HL-60 (cell line): ENCODE results near the gene IKBKE.

Experiments used
- DNase-seq, 2 experiments: peaks; one replicate each; pipeline ENCODE4 v3.0.0-alpha.2; 2010 to 2020; ENCODE audit warnings: low read depth in 1 of 2, low spot score in 1 of 2
- H3K27ac ChIP-seq: fragments of 250-450 bp; sonication (Bioruptor Pico); replicated peaks from 2 replicates; pipeline ENCODE4 v1.5.1; 2020; ENCODE audit warnings: mild to moderate bottlenecking, moderate library complexity
- H3K27me3 ChIP-seq: fragments of 250-450 bp; sonication (Bioruptor Pico); 2 replicates; pipeline ENCODE4 v1.5.1; 2021; ENCODE audit warnings: mild to moderate bottlenecking, moderate library complexity; ENCODE audit not compliant: insufficient read depth, poor library complexity, severe bottlenecking
- H3K4me3 ChIP-seq: replicated peaks from 2 replicates; pipeline ENCODE4 v1.5.1; 2011; ENCODE audit warnings: mild to moderate bottlenecking, control low read depth, low read length; ENCODE audit not compliant: insufficient read depth
- GABPA ChIP-seq: IDR thresholded peaks from 2 replicates; pipeline ENCODE4 v1.6.1; 2012; ENCODE audit warnings: low read depth
- POLR2AphosphoS5 ChIP-seq: IDR thresholded peaks from 2 replicates; pipeline ENCODE4 v1.6.1; 2012; ENCODE audit warnings: low read depth
- SPI1 ChIP-seq: IDR thresholded peaks from 2 replicates; pipeline ENCODE4 v1.6.1; 2012; ENCODE audit warnings: low read depth, mild to moderate bottlenecking, borderline replicate concordance
- TF ChIP-seq, protein P1 (sequence below): IDR thresholded peaks from one replicate; pipeline ENCODE4 v1.5.1; 2011; ENCODE audit warnings: low read length, control low read depth, inconsistent platforms; ENCODE audit not compliant: insufficient read depth
- TF ChIP-seq, protein P2 (sequence below): IDR thresholded peaks from 2 replicates; pipeline ENCODE4 v1.6.1; 2012; ENCODE audit warnings: low read depth; ENCODE audit not compliant: insufficient replicate concordance

IKBKE gene

DNA sequence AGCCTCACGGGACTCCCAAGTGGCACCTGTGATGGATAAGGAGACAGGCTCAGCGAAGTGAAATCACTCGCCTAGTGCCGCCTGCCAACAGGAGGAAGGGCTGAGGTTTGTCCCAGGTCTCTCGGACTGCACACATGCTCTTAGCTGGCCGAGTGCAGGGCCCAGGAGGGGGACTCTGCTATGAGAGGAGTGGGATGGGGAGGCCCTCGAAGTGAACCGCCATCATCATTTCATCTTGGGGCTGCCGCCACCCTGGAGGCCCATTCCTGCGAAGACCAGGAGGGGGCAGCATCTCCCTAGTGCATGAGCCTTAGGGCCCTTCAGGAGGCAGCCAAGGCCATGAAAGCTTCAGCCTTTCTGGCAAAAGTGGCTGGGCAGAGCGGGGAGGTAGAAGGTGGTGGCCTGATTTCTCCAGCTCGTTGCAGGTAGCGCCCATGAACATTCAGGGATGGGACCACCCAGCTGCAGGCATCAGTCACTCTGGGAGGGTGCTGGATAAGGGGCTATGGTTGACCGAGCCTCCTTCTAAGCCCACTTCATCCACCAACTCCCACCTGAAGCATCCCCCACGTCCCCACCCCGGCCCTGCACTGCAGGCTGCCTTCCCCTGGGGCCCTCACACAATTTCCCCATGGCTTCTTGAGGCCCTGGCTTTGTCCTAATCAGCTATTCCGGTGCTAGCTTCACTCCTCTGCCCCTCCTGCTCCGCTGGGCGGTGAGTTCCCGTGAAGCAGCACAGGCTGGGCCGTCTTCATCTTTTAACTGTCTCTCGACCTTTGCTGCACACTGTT, 19.9 kb downstream of the IKBKE start:
- DNase-seq = peak in 1 of 2 experiments; percentile 70
- Histone ChIP-seq H3K4me3 (no peak overlapping the region), H3K27ac (no peak overlapping the region), H3K27me3 (no peaks in the 10 kb centered on the region)
- TF ChIP-seq SPI1 = no peak
- TF ChIP-seq, protein P1, sequence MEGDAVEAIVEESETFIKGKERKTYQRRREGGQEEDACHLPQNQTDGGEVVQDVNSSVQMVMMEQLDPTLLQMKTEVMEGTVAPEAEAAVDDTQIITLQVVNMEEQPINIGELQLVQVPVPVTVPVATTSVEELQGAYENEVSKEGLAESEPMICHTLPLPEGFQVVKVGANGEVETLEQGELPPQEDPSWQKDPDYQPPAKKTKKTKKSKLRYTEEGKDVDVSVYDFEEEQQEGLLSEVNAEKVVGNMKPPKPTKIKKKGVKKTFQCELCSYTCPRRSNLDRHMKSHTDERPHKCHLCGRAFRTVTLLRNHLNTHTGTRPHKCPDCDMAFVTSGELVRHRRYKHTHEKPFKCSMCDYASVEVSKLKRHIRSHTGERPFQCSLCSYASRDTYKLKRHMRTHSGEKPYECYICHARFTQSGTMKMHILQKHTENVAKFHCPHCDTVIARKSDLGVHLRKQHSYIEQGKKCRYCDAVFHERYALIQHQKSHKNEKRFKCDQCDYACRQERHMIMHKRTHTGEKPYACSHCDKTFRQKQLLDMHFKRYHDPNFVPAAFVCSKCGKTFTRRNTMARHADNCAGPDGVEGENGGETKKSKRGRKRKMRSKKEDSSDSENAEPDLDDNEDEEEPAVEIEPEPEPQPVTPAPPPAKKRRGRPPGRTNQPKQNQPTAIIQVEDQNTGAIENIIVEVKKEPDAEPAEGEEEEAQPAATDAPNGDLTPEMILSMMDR = peak; percentile 97

DNA sequence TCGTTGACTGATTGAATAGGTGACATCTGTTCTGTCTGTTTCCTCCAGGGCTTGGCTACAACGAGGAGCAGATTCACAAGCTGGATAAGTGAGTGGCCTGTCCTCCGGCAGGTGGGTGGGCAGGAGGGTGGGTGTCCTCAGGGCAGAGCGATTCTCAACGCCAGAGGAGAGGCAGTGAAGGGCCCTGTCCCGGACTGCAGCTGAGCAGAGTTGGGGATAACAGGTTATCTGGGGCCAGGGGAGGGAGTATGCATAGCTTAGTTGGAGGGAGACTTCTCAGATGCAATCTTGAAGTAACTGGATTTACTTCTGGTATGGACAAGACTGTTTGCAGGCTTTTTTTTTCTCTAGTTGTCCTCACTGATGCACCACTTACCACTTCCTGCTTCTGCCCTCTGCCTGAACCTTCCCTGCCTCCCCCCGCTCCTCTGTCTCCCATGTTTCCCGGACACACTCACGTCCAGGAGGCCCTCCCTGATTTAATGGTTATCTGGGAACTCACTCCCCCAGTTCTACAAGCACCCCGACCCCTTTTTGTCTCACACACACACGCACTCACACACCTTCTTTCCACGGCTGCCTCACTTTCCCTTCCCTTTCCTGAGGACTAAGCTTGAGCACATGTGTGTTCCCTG, 20.6 kb downstream of the IKBKE start:
- no peak for DNase-seq
- Histone ChIP-seq H3K27me3 (no peaks in the 10 kb centered on the region), H3K4me3 (no peak overlapping the region), H3K27ac (no peak overlapping the region)
- TF ChIP-seq, protein P1 = no peak
- no peak for TF ChIP-seq POLR2AphosphoS5
- TF ChIP-seq SPI1 = no peak
- TF ChIP-seq, protein P2, sequence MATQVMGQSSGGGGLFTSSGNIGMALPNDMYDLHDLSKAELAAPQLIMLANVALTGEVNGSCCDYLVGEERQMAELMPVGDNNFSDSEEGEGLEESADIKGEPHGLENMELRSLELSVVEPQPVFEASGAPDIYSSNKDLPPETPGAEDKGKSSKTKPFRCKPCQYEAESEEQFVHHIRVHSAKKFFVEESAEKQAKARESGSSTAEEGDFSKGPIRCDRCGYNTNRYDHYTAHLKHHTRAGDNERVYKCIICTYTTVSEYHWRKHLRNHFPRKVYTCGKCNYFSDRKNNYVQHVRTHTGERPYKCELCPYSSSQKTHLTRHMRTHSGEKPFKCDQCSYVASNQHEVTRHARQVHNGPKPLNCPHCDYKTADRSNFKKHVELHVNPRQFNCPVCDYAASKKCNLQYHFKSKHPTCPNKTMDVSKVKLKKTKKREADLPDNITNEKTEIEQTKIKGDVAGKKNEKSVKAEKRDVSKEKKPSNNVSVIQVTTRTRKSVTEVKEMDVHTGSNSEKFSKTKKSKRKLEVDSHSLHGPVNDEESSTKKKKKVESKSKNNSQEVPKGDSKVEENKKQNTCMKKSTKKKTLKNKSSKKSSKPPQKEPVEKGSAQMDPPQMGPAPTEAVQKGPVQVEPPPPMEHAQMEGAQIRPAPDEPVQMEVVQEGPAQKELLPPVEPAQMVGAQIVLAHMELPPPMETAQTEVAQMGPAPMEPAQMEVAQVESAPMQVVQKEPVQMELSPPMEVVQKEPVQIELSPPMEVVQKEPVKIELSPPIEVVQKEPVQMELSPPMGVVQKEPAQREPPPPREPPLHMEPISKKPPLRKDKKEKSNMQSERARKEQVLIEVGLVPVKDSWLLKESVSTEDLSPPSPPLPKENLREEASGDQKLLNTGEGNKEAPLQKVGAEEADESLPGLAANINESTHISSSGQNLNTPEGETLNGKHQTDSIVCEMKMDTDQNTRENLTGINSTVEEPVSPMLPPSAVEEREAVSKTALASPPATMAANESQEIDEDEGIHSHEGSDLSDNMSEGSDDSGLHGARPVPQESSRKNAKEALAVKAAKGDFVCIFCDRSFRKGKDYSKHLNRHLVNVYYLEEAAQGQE = no peak
- TF ChIP-seq GABPA = no peak

DNA sequence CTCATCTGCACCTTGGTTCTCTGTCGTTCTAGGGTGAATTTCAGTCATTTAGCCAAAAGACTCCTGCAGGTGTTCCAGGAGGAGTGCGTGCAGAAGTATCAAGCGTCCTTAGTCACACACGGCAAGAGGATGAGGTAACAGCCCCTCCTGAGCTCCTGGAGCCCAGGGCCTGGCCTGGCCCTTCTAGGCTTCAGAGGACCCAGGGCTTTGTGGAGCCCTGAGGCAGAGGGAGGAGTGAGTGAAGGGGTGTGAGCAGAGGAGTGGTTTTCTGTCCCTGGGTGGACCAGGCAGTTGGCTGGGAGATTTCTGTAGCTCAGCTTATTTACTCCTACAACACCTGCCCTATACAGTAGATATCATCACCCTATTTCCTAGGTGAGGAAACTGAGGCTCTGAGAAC, 21.3 kb downstream of the IKBKE start:
- H3K4me3 ChIP-seq = no peak overlapping the region
- DNase-seq = no peak
- TF ChIP-seq GABPA = no peak
- TF ChIP-seq, protein P2 = no peak
- TF ChIP-seq, protein P1 = no peak
- TF ChIP-seq POLR2AphosphoS5 = no peak
- TF ChIP-seq SPI1 = no peak
- no peaks in the 10 kb centered on the region for H3K27me3 ChIP-seq
- H3K27ac ChIP-seq = no peak overlapping the region
